ENCODE measurements around the gene POC1B.

POC1B gene

DNA sequence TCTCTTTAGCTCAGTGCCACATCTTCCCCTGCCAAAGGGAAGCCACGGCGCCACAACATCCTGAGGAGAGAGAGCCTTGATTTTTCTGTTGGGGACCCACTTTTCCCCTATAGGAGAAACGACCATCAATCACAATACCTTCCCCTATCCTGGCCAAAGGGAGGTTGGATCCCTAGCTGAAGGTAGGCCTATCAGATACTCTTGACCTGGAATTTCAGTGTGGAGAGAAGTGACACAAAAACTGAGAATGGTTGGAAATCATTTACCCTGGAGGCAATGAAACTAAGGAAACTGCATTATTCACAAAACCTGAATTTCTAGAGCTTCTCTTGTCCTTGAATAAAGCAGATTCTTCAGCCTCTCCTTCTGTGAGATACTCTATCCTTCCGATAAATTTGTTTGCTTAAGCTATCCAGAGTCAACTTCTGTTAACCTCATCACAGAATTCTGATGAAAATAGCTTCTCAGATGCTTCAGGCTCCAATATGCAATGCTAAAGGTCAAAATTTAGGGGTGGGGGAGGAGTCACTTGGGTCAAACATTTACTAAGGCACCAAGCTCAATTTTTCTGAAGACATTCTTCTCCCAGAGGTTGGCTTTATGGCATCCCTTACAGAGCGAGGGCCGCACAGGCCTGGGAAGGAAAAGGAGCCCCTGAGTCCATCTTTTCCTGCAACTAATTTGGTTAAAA, 146.6 kb downstream of the POC1B start:
- TF ChIP-seq, protein P1, sequence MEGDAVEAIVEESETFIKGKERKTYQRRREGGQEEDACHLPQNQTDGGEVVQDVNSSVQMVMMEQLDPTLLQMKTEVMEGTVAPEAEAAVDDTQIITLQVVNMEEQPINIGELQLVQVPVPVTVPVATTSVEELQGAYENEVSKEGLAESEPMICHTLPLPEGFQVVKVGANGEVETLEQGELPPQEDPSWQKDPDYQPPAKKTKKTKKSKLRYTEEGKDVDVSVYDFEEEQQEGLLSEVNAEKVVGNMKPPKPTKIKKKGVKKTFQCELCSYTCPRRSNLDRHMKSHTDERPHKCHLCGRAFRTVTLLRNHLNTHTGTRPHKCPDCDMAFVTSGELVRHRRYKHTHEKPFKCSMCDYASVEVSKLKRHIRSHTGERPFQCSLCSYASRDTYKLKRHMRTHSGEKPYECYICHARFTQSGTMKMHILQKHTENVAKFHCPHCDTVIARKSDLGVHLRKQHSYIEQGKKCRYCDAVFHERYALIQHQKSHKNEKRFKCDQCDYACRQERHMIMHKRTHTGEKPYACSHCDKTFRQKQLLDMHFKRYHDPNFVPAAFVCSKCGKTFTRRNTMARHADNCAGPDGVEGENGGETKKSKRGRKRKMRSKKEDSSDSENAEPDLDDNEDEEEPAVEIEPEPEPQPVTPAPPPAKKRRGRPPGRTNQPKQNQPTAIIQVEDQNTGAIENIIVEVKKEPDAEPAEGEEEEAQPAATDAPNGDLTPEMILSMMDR (IDR thresholded peaks at IDR 0.05; ENCODE audit: low read length) = no peak
- TF ChIP-seq EZH2 (IDR thresholded peaks at IDR 0.05; ENCODE audit: borderline replicate concordance, low read length) = no peak
- H3K9ac ChIP-seq (ENCODE audit: low read length) = no peak overlapping the region
- no peaks in the 10 kb centered on the region for H3K79me2 ChIP-seq (ENCODE audit: insufficient read depth, low read length)
- H4K20me1 ChIP-seq (ENCODE audit: insufficient read depth, low read length) = no peaks in the 10 kb centered on the region
- H3K9me3 ChIP-seq (ENCODE audit: low read length) = no peaks in the 10 kb centered on the region
- H3K27ac ChIP-seq (ENCODE audit: low read depth, low read length, poor library complexity, severe bottlenecking) = no peak overlapping the region
- H3K4me3 ChIP-seq (ENCODE audit: low read depth, low read length, poor library complexity, severe bottlenecking) = no peak overlapping the region
- H3K36me3 ChIP-seq (ENCODE audit: insufficient read depth, low read length) = no peaks in the 10 kb centered on the region
- H3K4me1 ChIP-seq (ENCODE audit: insufficient read depth, low read length, severe bottlenecking) = no peaks in the 10 kb centered on the region
- H3K9me2 ChIP-seq (ENCODE audit: low read depth, low read length) = no peaks in the 10 kb centered on the region
- H3K27me3 ChIP-seq (ENCODE audit: insufficient read depth, low read length) = no peaks in the 10 kb centered on the region
- no peak overlapping the region for H2AFZ ChIP-seq (ENCODE audit: low read length)
- H3K4me2 ChIP-seq (ENCODE audit: low read length) = no peak overlapping the region
- H3F3A ChIP-seq (ENCODE audit: insufficient read depth, low read length) = no peaks in the 10 kb centered on the region

GRCh38 chr12:89376844-89377243, 149.0 kb downstream of the POC1B start:
- H3F3A ChIP-seq (ENCODE audit: insufficient read depth, low read length) = no peaks in the 10 kb centered on the region
- no peaks in the 10 kb centered on the region for H3K27me3 ChIP-seq (ENCODE audit: insufficient read depth, low read length)
- H3K4me2 ChIP-seq (ENCODE audit: low read length) = no peak overlapping the region
- no peaks in the 10 kb centered on the region for H3K36me3 ChIP-seq (ENCODE audit: insufficient read depth, low read length)
- no peak overlapping the region for H3K27ac ChIP-seq (ENCODE audit: low read depth, low read length, poor library complexity, severe bottlenecking)
- no peak overlapping the region for H2AFZ ChIP-seq (ENCODE audit: low read length)
- H4K20me1 ChIP-seq (ENCODE audit: insufficient read depth, low read length) = no peaks in the 10 kb centered on the region
- H3K9me3 ChIP-seq (ENCODE audit: low read length) = no peaks in the 10 kb centered on the region
- H3K9me2 ChIP-seq (ENCODE audit: low read depth, low read length) = no peaks in the 10 kb centered on the region
- H3K4me3 ChIP-seq (ENCODE audit: low read depth, low read length, poor library complexity, severe bottlenecking) = no peak overlapping the region
- TF ChIP-seq, protein P1 (IDR thresholded peaks at IDR 0.05; ENCODE audit: low read length) = no peak
- TF ChIP-seq EZH2 (IDR thresholded peaks at IDR 0.05; ENCODE audit: borderline replicate concordance, low read length) = no peak
- H3K9ac ChIP-seq (ENCODE audit: low read length) = no peak overlapping the region
- no peaks in the 10 kb centered on the region for H3K79me2 ChIP-seq (ENCODE audit: insufficient read depth, low read length)
- H3K4me1 ChIP-seq (ENCODE audit: insufficient read depth, low read length, severe bottlenecking) = no peaks in the 10 kb centered on the region

- no peak overlapping the region for H3K4me2 ChIP-seq (ENCODE audit: low read length)
- no peaks in the 10 kb centered on the region for H4K20me1 ChIP-seq (ENCODE audit: insufficient read depth, low read length)
- no peak overlapping the region for H3K9ac ChIP-seq (ENCODE audit: low read length)
Observed at GRCh38 chr12:89376202-89376529, 149.7 kb downstream of the POC1B start.

More at GRCh38 chr12:89376202-89376529, 149.7 kb downstream of the POC1B start:
- Histone ChIP-seq H3K27me3 (ENCODE audit: insufficient read depth, low read length) (no peaks in the 10 kb centered on the region), H3K36me3 (ENCODE audit: insufficient read depth, low read length) (no peaks in the 10 kb centered on the region), H3K9me3 (ENCODE audit: low read length) (no peaks in the 10 kb centered on the region), H3K4me1 (ENCODE audit: insufficient read depth, low read length, severe bottlenecking) (no peaks in the 10 kb centered on the region), H3K27ac (ENCODE audit: low read depth, low read length, poor library complexity, severe bottlenecking) (no peak overlapping the region), H2AFZ (ENCODE audit: low read length) (no peak overlapping the region), H3F3A (ENCODE audit: insufficient read depth, low read length) (no peaks in the 10 kb centered on the region), H3K9me2 (ENCODE audit: low read depth, low read length) (no peaks in the 10 kb centered on the region), H3K4me3 (ENCODE audit: low read depth, low read length, poor library complexity, severe bottlenecking) (no peak overlapping the region), H3K79me2 (ENCODE audit: insufficient read depth, low read length) (no peaks in the 10 kb centered on the region)
- TF ChIP-seq, protein P1 (IDR thresholded peaks at IDR 0.05; ENCODE audit: low read length) = no peak
- no peak for TF ChIP-seq EZH2 (IDR thresholded peaks at IDR 0.05; ENCODE audit: borderline replicate concordance, low read length)

Data from OCI-LY1 (cell line).